Esophagus muscularis mucosa (tissue), 4 donors: ENCODE measurements around the gene CEL.

Experiments
- CTCF ChIP-seq, 3 experiments: fragments of 200-600 bp in 2 of 3; fragments of 450-650 bp in 1 of 3; sonication (generic) in 2 of 3; IDR thresholded peaks; one replicate each; pipeline ENCODE4 v1.5.1; 2017 to 2019; ENCODE audit warnings: antibody characterized with exemption in 3 of 3, mild to moderate bottlenecking in 2 of 3, moderate library complexity in 1 of 3
- EP300 ChIP-seq: sonication (generic); formaldehyde crosslinking; IDR thresholded peaks from one replicate; pipeline ENCODE4 v1.6.1; 2017; ENCODE audit warnings: antibody characterized with exemption
- POLR2A ChIP-seq: fragments of 450-650 bp; IDR thresholded peaks from one replicate; pipeline ENCODE4 v1.6.1; 2017; ENCODE audit warnings: antibody characterized with exemption, moderate library complexity, mild to moderate bottlenecking, low read depth
- POLR2AphosphoS5 ChIP-seq, 2 donors: sonication (generic); formaldehyde crosslinking; IDR thresholded peaks; one replicate each; pipeline ENCODE4 v1.6.1; 2017; ENCODE audit warnings: antibody characterized with exemption in 2 of 2

DNA sequence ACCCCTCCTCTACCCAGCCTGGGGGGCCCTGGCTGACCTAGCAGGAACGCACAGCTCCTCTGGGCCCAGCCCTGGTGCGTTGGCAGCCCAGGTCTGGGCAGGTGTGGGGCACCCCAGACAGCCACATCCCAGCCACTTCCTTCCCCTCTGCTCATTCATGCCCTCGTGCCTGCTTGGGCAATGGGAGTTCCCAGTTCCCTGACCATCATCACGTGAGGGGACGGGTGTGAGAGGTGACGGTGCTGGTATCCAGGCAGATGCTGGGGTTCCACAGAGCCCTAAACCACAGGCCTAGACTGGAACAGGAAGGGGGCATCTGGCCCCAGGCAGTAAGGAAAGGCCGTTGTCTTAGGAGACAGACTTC is 50.9 kb downstream of the CEL start:
- TF ChIP-seq POLR2AphosphoS5 (IDR thresholded peaks at IDR 0.05) (peak in 1 of 2 donors; percentile 27), POLR2A (no peak), CTCF (IDR thresholded peaks at IDR 0.05) (no peak), EP300 (no peak)
